ENCODE data around the gene GLIS1.
A peak's percentile ranks its signal among the peaks of the same experiment; 100 is the strongest.

The GLIS1 gene

DNA sequence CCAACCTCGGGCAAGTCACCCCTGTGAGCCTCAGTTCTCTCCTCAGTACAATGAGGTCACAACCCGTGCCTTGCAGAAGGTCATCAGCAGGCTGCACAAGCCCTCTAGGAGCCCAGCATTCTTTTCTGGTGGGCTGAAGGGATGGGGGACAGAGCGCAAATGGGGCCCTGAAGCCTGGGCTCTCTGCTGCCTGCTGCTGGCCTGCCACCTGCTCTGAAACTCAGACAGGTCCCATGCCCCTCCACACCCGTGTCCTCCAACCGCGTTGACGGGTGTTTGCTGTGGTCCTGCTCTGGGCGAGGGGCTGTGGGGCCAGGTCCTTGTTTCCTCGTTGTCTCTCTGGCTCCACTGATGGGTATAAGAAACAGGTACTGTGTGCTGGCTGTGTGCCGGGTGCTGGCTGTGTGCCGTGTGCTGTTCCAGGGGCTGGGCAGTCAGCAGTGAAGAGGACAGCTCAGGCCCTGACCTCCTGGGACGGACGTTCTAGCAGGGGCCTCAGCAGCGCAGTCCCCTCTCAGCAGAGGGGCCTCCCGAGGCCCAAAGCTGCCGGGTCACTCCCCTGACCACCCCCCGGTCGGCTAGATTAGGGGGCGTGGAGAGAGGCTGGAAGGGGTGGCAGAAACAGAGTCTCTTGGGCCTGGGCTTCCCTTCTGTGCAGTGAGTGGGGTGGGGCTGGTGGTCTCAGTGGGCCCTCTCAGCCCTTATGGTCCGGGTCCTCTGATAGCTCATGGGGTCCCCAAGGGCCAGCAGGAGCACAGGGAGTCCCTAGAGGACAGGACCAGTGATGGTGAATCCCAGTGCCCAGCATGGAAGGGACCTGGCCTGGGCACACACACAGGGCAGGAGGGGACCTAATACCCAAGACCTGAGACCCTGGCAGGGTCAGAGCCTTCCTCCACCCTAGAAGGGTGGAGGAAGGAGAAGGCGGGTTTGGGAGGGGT lies 237.6 kb downstream of the GLIS1 start:
- DNase-seq (ENCODE audit: low read depth in 1 of 2, low spot score in 1 of 2): no peak

DNA sequence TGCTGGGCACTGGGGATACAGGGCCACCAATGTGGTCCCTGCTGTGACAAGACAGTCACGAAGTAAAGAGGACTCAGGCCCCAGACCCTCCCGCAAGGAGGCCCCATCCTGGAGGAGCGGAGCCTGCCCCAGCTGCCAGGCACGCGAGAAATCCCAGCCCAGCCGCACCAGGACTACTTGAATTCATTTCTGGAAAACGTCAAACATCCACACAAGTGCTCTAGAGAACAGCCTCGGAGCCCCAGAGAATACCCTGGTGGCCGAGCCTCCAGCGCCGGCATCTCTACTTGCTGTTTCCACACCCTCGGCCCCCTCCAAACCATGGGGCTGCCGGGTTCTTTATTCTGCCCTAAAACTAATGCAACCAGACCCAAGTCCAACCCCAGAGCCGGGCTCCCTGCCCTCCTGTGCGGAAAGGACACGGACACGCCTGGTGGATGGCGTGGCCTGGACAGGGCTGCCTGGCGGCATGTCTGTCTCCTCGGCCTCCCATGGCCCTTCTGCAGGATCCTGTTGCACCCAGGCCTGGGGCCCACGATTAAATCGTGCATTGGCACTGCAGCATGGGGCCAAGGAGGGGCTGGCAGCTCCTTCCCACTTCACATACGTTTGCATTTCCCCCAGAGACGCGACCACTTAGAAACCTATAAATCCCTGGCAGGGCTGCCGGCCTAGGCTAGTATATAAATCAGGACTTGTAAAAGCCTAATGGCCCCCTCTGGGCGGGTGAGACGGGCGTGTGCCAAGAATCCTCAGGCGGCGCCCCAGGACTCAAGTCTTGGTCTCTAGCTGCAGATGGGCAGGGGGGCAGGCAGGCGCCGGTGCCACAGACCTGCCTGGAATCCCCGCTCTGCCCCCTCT lies 238.5 kb downstream of the GLIS1 start:
- no peak for DNase-seq (ENCODE audit: low read depth in 1 of 2, low spot score in 1 of 2)

DNA sequence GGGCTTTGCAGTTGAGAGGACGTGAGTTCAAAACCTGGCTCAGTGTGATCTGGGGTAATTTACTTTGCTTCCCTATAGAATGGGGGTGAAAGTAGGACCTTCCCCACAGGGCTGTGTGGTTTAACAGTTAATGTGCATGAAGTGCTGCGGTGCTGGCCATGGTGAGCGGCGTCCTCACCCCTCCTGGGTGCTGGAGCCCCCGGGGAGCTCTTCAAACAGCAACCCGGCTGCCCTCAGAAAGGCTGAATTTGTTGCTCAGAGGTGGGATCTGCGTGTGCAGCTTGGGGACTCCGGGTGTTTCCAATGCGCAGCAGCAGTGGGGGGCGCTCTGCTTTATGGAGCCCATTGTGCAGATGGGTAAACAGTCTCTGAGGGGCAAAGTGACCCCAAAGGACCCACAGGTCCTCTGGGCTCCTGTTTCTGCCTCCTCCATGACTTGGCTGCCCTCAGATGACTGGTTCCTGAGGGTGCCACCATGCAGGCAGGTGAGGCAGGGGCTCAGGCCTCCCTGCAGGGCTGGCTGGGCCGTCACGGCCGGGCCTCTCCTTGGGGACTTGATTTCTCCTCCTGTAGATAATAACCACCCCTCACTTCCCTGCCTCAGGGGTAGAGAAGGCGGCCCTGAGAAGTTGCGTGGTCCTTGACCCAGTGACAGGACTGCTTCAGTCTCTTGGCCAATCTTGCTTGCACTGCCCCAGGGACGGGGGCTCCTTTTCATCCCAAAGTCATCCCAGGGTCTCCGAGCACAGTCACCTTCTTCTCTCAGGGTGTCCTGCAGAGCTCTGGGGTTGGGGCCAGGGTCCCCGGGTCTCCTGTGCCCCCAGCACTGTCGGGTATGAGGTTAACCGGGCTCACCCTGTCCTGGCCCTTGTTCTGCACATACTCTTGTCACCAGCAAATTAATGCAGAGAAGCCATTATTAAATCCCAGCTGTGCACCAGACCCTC lies 239.4 kb downstream of the GLIS1 start:
- DNase-seq (ENCODE audit: low read depth in 1 of 2, low spot score in 1 of 2): no peak

GRCh38 chr1:53498555-53499131 lies 240.3 kb downstream of the GLIS1 start:
- no peak for DNase-seq (ENCODE audit: low read depth in 1 of 2, low spot score in 1 of 2)

- no peak for DNase-seq (ENCODE audit: low read depth in 1 of 2, low spot score in 1 of 2)
Observed at GRCh38 chr1:53495633-53496345, 243.2 kb downstream of the GLIS1 start.

DNA sequence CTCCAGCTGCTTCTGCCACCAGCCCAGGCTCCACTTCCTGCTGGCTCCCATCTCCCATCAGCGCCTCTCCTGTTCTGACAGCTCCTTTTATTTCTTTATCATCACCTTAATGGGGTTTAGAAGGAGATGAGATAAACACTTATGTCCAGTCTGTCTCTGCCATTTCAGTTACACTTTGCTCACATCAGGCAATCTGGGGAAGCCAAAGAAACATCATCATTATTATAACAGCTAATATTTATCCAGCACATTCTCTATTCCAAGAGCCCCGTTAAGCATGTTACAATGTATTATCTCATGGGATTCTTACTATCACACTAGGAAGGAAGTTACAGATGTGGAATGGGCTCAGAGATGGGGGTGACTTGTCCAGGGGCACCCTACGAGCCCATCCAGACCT lies 248.6 kb downstream of the GLIS1 start:
- DNase-seq (ENCODE audit: low read depth in 1 of 2, low spot score in 1 of 2): no peak

- no peak for DNase-seq (ENCODE audit: low read depth in 1 of 2, low spot score in 1 of 2)
Observed at GRCh38 chr1:53486395-53487026, 252.5 kb downstream of the GLIS1 start.

- peak; percentile 26 to 43 for DNase-seq (ENCODE audit: low read depth in 1 of 2, low spot score in 1 of 2)
Observed at GRCh38 chr1:53485478-53486394, 253.2 kb downstream of the GLIS1 start.

- DNase-seq (ENCODE audit: low read depth in 1 of 2, low spot score in 1 of 2): no peak
Observed at GRCh38 chr1:53484705-53485477, 254.1 kb downstream of the GLIS1 start.

DNA sequence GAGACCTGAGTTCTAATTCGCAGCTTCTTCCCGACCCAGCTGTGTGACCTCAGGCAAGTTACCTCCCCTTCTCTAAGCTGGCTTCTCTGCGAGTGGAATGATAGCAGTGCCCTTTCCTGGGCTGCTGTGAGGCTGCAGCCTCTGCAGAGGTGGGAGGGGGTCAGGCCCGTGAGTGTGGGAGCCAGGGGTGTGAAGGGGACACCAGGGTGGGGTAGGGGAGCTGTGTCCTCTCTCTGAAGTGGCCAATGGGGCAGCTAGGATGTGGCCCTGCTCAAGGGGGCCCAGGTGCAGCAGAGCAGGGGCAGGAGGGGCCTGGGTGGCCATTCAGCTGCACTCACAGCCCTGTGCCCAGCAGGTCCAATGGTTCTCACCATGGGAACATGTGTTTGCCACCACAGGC lies 255.3 kb downstream of the GLIS1 start:
- no peak for DNase-seq (ENCODE audit: low read depth in 1 of 2, low spot score in 1 of 2)

DNA sequence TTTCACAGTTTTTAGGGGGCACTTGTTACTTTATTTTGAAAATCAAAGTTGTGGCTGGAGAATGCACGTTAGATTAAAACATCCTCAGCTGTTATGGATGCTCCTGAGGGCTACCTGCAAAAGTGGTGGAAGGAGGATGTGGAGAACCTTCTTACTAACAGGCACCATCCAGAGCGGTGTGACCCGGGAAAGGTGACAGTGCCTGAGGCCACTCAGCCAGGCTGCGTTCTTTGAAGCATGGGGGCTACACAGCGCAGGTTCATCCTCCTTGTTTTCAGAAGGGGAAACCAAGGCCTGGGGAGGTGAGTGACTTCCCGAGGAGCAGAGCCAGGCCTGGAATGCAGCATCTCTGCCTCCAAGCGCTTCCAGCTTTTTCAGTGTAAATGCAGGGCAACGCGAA lies 255.8 kb downstream of the GLIS1 start:
- DNase-seq (ENCODE audit: low read depth in 1 of 2, low spot score in 1 of 2): no peak

GRCh38 chr1:53482441-53483153 lies 256.4 kb downstream of the GLIS1 start:
- no peak for DNase-seq (ENCODE audit: low read depth in 1 of 2, low spot score in 1 of 2)

DNA sequence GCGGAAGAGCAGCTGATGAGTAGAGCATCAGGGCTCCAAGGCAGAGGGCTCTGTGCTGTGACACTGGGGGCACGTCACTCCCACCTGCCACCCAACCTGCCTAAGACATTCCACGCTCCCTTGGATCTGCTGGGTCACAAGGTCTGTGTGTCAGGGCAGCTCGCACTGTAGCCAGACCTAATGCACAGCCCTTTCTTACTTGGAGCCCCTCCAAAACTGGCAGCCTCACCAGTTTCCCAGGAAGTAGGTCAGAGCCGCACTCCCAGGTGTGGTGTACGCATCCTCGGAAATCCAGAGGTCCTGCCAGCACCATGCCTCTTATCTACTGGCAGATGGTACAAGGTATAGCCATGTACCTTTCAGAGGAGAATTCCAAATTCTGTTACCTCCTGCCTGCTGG lies 257.5 kb downstream of the GLIS1 start:
- no peak for DNase-seq (ENCODE audit: low read depth in 1 of 2, low spot score in 1 of 2)

GRCh38 chr1:53480678-53481077 lies 258.3 kb downstream of the GLIS1 start:
- DNase-seq (ENCODE audit: low read depth in 1 of 2, low spot score in 1 of 2): no peak

GRCh38 chr1:53478502-53478818 lies 260.5 kb downstream of the GLIS1 start:
- no peak for DNase-seq (ENCODE audit: low read depth in 1 of 2, low spot score in 1 of 2)

DNA sequence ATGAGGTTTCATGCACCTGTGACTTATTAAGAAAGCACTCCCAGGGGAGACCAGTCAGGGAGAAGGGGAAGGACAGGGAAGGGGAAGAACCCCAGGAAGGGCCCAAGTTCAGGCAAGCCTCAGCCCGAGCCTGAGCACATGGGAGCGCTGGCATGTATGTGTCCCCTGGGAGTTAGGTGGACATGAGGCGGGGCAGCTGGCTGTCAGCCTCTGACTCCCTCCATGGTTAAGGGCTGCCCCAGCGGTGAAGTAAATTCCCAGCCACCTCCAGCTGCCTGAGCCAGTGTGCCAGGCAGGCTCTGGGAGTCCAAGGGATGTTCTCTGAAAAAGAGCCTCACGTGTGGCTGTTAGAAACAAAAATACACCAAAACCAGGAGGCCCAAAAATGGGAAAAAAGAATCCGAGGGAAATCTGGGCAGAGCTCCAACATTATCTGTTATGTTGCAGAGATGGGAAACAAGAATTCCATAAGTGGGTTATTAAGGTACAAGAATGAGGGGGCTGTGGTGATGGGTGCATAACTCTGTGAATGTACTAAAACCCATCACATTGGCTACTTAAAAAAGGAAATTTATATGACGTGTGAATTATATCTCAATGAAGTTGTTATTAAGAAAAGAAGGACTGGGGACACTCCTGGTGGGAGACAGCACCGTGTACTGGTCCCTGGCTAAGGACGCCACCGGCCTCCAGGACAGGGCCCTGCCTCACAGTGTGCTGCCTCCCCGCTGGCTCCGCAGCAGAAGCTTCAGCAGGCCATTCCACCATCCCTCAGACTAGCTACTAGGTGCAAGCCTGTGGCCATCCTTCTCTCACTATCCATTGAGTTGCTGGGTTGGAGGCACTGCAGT lies 261.1 kb downstream of the GLIS1 start:
- DNase-seq (ENCODE audit: low read depth in 1 of 2, low spot score in 1 of 2): no peak

Data from activated T-helper 1 cell treated with anti-CD3 and anti-CD28 coated beads, Interleukin-2, amount 50 U/mL, for 16 hours (primary cell).